Body of pancreas (tissue), 4 donors: Measurements from ENCODE around the gene TMEFF2.

Experiments
- CTCF ChIP-seq, 7 experiments: fragments of 450-650 bp in 4 of 7; fragments of 200-600 bp in 3 of 7; sonication (generic) in 3 of 7; IDR thresholded peaks; one replicate each; pipeline ENCODE4 v1.5.1; 2016 to 2019; ENCODE audit warnings: antibody characterized with exemption in 7 of 7
- POLR2A ChIP-seq, 3 donors: fragments of 450-650 bp; IDR thresholded peaks; one replicate each; pipeline ENCODE4 v1.6.1; 2016; ENCODE audit warnings: antibody characterized with exemption in 3 of 3, mild to moderate bottlenecking in 2 of 3

DNA sequence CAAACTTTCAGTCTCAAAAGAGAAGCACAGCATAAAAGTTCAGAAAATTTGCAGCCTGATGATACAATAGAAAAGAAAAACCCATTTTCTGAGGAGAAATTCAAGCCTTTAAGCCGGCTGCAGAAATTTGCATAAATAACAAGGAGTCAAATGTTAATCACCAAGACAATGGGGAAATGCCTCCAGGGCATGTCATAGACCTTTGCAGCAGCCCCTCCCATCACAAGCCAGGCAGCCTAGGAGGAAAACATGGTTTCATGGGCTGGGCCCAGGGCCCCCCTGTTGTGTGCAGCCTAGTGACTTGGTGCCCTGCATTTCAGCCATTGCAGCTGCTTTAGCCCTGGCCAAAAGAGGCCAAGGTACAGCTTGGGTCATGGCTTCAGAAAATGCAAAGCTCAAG, 293.7 kb downstream of the TMEFF2 start:
- no peak for TF ChIP-seq POLR2A (IDR thresholded peaks at IDR 0.05)
- TF ChIP-seq CTCF (IDR thresholded peaks at IDR 0.05): no peak
